Measurements from ENCODE around the gene IGF2R.

GRCh38 chr6:160042014-160042773 lies 73.3 kb downstream of the IGF2R start:
- TF ChIP-seq POLR2A (IDR thresholded peaks at IDR 0.05) (no peak), CTCF (IDR thresholded peaks at IDR 0.05) (no peak)

Data from breast epithelium (tissue), 3 donors.